H9 (cell line): ENCODE data around the gene ARHGAP31. TPM values are rescaled to one million over a fixed set of nuclear protein-coding genes. Genes with fewer than 3 reads are reported as not detected.

ENCODE experiments used
- DNase-seq: peaks from one replicate; pipeline ENCODE4 v3.0.0-alpha.2; 2017
- H2AFZ ChIP-seq: one replicate; pipeline ENCODE4 v1.6.1; 2013; ENCODE audit warnings: mild to moderate bottlenecking, low read length, control low read depth, moderate library complexity
- H2AK5ac ChIP-seq: 2 replicates; pipeline ENCODE4 v1.6.1; 2013; ENCODE audit warnings: low read length, control low read depth, mixed read lengths; ENCODE audit not compliant: insufficient read length
- H2BK120ac ChIP-seq: one replicate; pipeline ENCODE4 v1.6.1; 2013; ENCODE audit warnings: low read depth, mild to moderate bottlenecking, low read length, control low read depth, inconsistent platforms; ENCODE audit not compliant: poor library complexity, severe bottlenecking
- H2BK12ac ChIP-seq: 2 replicates; pipeline ENCODE4 v1.6.1; 2013; ENCODE audit warnings: low read length, control low read depth, mixed read lengths, low read depth; ENCODE audit not compliant: insufficient read length
- H2BK15ac ChIP-seq: 2 replicates; pipeline ENCODE4 v1.6.1; 2013; ENCODE audit warnings: low read depth, low read length, control low read depth
- H2BK20ac ChIP-seq: one replicate; pipeline ENCODE4 v1.6.1; 2013; ENCODE audit warnings: low read depth, mild to moderate bottlenecking, low read length, control low read depth, inconsistent platforms; ENCODE audit not compliant: poor library complexity, severe bottlenecking
- H2BK5ac ChIP-seq: 2 replicates; pipeline ENCODE4 v1.6.1; 2013; ENCODE audit warnings: low read length, control low read depth, mixed read lengths; ENCODE audit not compliant: insufficient read length
- H3K14ac ChIP-seq: 2 replicates; pipeline ENCODE4 v1.6.1; 2013; ENCODE audit warnings: low read length, control low read depth; ENCODE audit not compliant: insufficient read depth
- H3K18ac ChIP-seq: 2 replicates; pipeline ENCODE4 v1.6.1; 2013; ENCODE audit warnings: low read depth, mild to moderate bottlenecking, mixed read lengths, low read length, control low read depth; ENCODE audit not compliant: insufficient read length
- H3K23ac ChIP-seq: 2 replicates; pipeline ENCODE4 v1.6.1; 2013; ENCODE audit warnings: low read length, control low read depth, mixed read lengths, low read depth; ENCODE audit not compliant: insufficient read length
- H3K23me2 ChIP-seq: 2 replicates; pipeline ENCODE4 v1.6.1; 2013; ENCODE audit warnings: low read depth, mild to moderate bottlenecking, mixed read lengths, low read length, control low read depth; ENCODE audit not compliant: insufficient read length, poor library complexity, severe bottlenecking
- H3K27ac ChIP-seq: 2 replicates; pipeline ENCODE4 v1.5.1; 2013; ENCODE audit warnings: low read length, control low read depth, mixed read lengths, low read depth; ENCODE audit not compliant: insufficient read length
- H3K27me3 ChIP-seq: 2 replicates; pipeline ENCODE4 v1.6.1; 2013; ENCODE audit warnings: low read length, control low read depth, inconsistent platforms; ENCODE audit not compliant: insufficient read depth
- H3K4ac ChIP-seq: 2 replicates; pipeline ENCODE4 v1.6.1; 2013; ENCODE audit warnings: low read depth, mild to moderate bottlenecking, control low read depth, inconsistent platforms, low read length, moderate library complexity
- H3K4me1 ChIP-seq: 2 replicates; pipeline ENCODE4 v1.6.1; 2013; ENCODE audit warnings: low read length, control low read depth, inconsistent platforms; ENCODE audit not compliant: insufficient read depth
- H3K4me2 ChIP-seq: 2 replicates; pipeline ENCODE4 v1.6.1; 2013; ENCODE audit warnings: low read length, control low read depth, mixed read lengths; ENCODE audit not compliant: insufficient read length, insufficient read depth
- H3K56ac ChIP-seq: 2 replicates; pipeline ENCODE4 v1.6.1; 2013; ENCODE audit warnings: low read depth, mild to moderate bottlenecking, mixed read lengths, low read length, control low read depth; ENCODE audit not compliant: insufficient read length
- H3K79me1 ChIP-seq: 2 replicates; pipeline ENCODE4 v1.6.1; 2013; ENCODE audit warnings: low read depth, mild to moderate bottlenecking, moderate library complexity, low read length, control low read depth, inconsistent platforms; ENCODE audit not compliant: insufficient read depth, poor library complexity, severe bottlenecking
- H3K79me2 ChIP-seq: 2 replicates; pipeline ENCODE4 v1.6.1; 2013; ENCODE audit warnings: low read length, control low read depth, inconsistent platforms; ENCODE audit not compliant: insufficient read depth
- H3K9ac ChIP-seq: 2 replicates; pipeline ENCODE4 v1.6.1; 2013; ENCODE audit warnings: low read length, control low read depth, mixed read lengths; ENCODE audit not compliant: insufficient read length; ENCODE audit errors: extremely low read depth
- H3K9me3 ChIP-seq: one replicate; pipeline ENCODE4 v1.6.1; 2013; ENCODE audit warnings: low read depth, low read length, inconsistent platforms; ENCODE audit not compliant: control insufficient read depth
- H3T11ph ChIP-seq: one replicate; pipeline ENCODE4 v1.6.1; 2013; ENCODE audit warnings: mild to moderate bottlenecking, low read length, control low read depth, inconsistent platforms
- H4K20me1 ChIP-seq: one replicate; pipeline ENCODE4 v1.6.1; 2013; ENCODE audit not compliant: control insufficient read depth, insufficient read length, insufficient read depth
- H4K5ac ChIP-seq: 2 replicates; pipeline ENCODE4 v1.6.1; 2013; ENCODE audit warnings: low read depth, mild to moderate bottlenecking, mixed read lengths, low read length, control low read depth; ENCODE audit not compliant: insufficient read length
- H4K8ac ChIP-seq: replicated peaks from 2 replicates; pipeline ENCODE4 v1.6.1; 2013; ENCODE audit warnings: low read length, control low read depth, mixed read lengths, low read depth; ENCODE audit not compliant: insufficient read length
- H4K91ac ChIP-seq: 2 replicates; pipeline ENCODE4 v1.6.1; 2013; ENCODE audit warnings: low read depth, mild to moderate bottlenecking, moderate library complexity, mixed read lengths, low read length, control low read depth; ENCODE audit not compliant: insufficient read length
- H3K27ac Mint-ChIP-seq, 3 experiments: 2 replicates in 2 of 3; 3 replicates in 1 of 3; pipeline ENCODE4 v1.8.0; 2020 to 2021; ENCODE audit warnings: mixed read lengths in 3 of 3, mild to moderate bottlenecking in 1 of 3, moderate library complexity in 1 of 3
- H3K27me3 Mint-ChIP-seq: 2 replicates; pipeline ENCODE4 v1.8.0; 2021; ENCODE audit warnings: low read depth, mild to moderate bottlenecking, moderate library complexity, mixed read lengths
- H3K36me3 Mint-ChIP-seq, 3 experiments: 2 replicates in 2 of 3; 3 replicates in 1 of 3; pipeline ENCODE4 v1.8.0; 2020 to 2021; ENCODE audit warnings: low read depth in 3 of 3, mixed read lengths in 3 of 3; ENCODE audit not compliant: insufficient read depth in 1 of 3
- H3K4me1 Mint-ChIP-seq, 2 experiments: 2 replicates each; pipeline ENCODE4 v1.8.0; 2020; ENCODE audit warnings: mixed read lengths in 2 of 2
- H3K4me3 Mint-ChIP-seq, 2 experiments: 2 replicates in 1 of 2; 3 replicates in 1 of 2; pipeline ENCODE4 v1.8.0; 2020 to 2021; ENCODE audit warnings: mild to moderate bottlenecking in 2 of 2, mixed read lengths in 2 of 2, moderate library complexity in 1 of 2
- H3K9me3 Mint-ChIP-seq, 2 experiments: 2 replicates in 1 of 2; 3 replicates in 1 of 2; pipeline ENCODE4 v1.8.0; 2020; ENCODE audit warnings: mild to moderate bottlenecking in 2 of 2, mixed read lengths in 2 of 2, moderate library complexity in 1 of 2
- WGBS: extraction: QIAGEN DNeasy Blood & Tissue Kit; methylation state at CpG from one replicate; pipeline ENCODE4 v1.1.7; 2013; ENCODE audit warnings: missing lambda C conversion rate, low lambda C conversion rate, mixed read lengths; ENCODE audit not compliant: insufficient read length; ENCODE audit errors: extremely low coverage; 5-methylcytosine and 5-hydroxymethylcytosine counted together
- total RNA-seq: library from RNA; stranded (reverse); gene quantifications from 2 replicates; pipeline ENCODE4 v1.2.1, GENCODE V29; 2021
- TF ChIP-seq, protein P1 (sequence below): fragments of 200-600 bp; sonication (generic); conservative IDR thresholded peaks from 3 replicates; pipeline ENCODE4 v1.8.0; 2021; ENCODE audit warnings: antibody characterized with exemption, mild to moderate bottlenecking

The ARHGAP31 gene
- total RNA-seq, 1 experiment from 2014 or later = 2.2 TPM

DNA sequence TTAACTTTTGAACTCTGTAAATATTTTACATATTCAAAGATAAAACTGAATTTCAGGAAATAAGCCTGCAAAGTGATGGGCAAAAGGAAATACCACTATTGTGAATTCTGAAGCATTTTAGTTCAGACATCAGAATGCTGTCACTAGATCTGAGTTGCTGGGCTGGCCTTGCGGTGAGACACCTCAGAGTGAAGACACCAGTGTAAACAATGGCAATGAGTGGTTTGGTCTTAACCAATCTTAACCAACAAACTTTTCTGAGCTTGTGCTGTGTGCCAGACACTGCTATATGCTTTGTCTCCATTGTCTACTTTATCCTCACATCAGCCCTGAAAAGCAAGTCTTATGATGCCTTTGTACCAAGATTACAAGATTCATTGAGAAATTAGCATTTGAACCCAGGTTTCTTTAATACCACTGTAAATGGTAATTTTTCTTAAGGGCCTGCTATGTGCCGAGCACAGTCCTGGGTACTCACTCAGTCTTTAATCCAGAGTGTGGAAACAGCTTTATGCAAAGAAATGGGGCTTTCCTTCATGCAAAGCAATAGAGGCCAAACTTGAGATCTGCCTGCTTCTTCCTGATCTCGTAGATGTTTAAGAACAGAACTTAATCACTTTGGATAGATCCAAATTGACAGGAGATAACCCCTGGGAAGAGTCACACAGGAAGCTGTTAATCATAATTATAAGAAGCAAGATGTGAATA is 114.2 kb downstream of the ARHGAP31 start:
- Histone ChIP-seq H3K4ac (no peak overlapping the region), H3K14ac (no peak overlapping the region), H3K79me2 (no peaks in the 10 kb centered on the region), H4K8ac (no peak overlapping the region), H4K20me1 (no peaks in the 10 kb centered on the region), H2AK5ac (no peak overlapping the region), H3K9me3 (no peaks in the 10 kb centered on the region), H4K5ac (no peak overlapping the region), H3K4me1 (no peaks in the 10 kb centered on the region; the same call in 1 of the 2 replicates), H2AFZ (no peak overlapping the region), H3K23ac (no peak overlapping the region), H2BK12ac (no peak overlapping the region), H2BK120ac (no peak overlapping the region), H3K23me2 (no peaks in the 10 kb centered on the region), H2BK15ac (no peak overlapping the region), H2BK20ac (no peak overlapping the region), H3K9ac (no peak overlapping the region), H2BK5ac (no peak overlapping the region), H3T11ph (no peak overlapping the region), H4K91ac (no peak overlapping the region), H3K4me2 (no peak overlapping the region), H3K27ac (no peak overlapping the region), H3K18ac (no peak overlapping the region), H3K79me1 (no peaks in the 10 kb centered on the region), H3K56ac (no peak overlapping the region), H3K27me3 (no peaks in the 10 kb centered on the region)
- no peak for DNase-seq
- Mint-ChIP-seq H3K27ac (0 out of 7 replicates have a peak overlapping the region, but pooled peaks of 1 of the 3 experiments have one; percentile 23), H3K4me3 (no peak overlapping the region), H3K36me3 (no peaks in the 10 kb centered on the region; a peak in 1 of 7 replicates), H3K9me3 (no peaks in the 10 kb centered on the region), H3K4me1 (peaks cover 9 to 12% of the 10 kb centered on the region in 2 experiments), H3K27me3 (no peaks in the 10 kb centered on the region)
- WGBS = no CpG with 5 or more reads among the region's 3 CpGs
- TF ChIP-seq, protein P1, sequence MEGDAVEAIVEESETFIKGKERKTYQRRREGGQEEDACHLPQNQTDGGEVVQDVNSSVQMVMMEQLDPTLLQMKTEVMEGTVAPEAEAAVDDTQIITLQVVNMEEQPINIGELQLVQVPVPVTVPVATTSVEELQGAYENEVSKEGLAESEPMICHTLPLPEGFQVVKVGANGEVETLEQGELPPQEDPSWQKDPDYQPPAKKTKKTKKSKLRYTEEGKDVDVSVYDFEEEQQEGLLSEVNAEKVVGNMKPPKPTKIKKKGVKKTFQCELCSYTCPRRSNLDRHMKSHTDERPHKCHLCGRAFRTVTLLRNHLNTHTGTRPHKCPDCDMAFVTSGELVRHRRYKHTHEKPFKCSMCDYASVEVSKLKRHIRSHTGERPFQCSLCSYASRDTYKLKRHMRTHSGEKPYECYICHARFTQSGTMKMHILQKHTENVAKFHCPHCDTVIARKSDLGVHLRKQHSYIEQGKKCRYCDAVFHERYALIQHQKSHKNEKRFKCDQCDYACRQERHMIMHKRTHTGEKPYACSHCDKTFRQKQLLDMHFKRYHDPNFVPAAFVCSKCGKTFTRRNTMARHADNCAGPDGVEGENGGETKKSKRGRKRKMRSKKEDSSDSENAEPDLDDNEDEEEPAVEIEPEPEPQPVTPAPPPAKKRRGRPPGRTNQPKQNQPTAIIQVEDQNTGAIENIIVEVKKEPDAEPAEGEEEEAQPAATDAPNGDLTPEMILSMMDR = no peak
